ENCODE measurements around the gene COX4I1. TPM values are rescaled to one million over a fixed set of nuclear protein-coding genes. Genes with fewer than 3 reads are reported as not detected.

Gene COX4I1
- polyA plus RNA-seq, 3 donors, result 985 to 1,312 (median 1,132) TPM

- H3K4me1 ChIP-seq (ENCODE audit: control insufficient read depth in 1 of 2, insufficient read depth in 2 of 2, low read length in 2 of 2), result peaks cover 7 to 13% of the 10 kb centered on the region in 2 donors
- no peak for DNase-seq
- Mint-ChIP-seq H3K27ac (peak overlapping the region in 1 of 7 donors; percentile 21), H3K4me3 (no peak overlapping the region), H3K27me3 (ENCODE audit: low read depth in 3 of 3) (peaks cover 0 to 7% (median 0%) of the 10 kb centered on the region in 3 donors), H3K4me1 (peaks cover 20% of the 10 kb centered on the region), H3K9me3 (peaks cover 0 to 4% (median 0%) of the 10 kb centered on the region in 7 donors), H3K36me3 (peaks cover 70 to 79% of the 10 kb centered on the region in 2 donors)
- TF ChIP-seq, protein P1, sequence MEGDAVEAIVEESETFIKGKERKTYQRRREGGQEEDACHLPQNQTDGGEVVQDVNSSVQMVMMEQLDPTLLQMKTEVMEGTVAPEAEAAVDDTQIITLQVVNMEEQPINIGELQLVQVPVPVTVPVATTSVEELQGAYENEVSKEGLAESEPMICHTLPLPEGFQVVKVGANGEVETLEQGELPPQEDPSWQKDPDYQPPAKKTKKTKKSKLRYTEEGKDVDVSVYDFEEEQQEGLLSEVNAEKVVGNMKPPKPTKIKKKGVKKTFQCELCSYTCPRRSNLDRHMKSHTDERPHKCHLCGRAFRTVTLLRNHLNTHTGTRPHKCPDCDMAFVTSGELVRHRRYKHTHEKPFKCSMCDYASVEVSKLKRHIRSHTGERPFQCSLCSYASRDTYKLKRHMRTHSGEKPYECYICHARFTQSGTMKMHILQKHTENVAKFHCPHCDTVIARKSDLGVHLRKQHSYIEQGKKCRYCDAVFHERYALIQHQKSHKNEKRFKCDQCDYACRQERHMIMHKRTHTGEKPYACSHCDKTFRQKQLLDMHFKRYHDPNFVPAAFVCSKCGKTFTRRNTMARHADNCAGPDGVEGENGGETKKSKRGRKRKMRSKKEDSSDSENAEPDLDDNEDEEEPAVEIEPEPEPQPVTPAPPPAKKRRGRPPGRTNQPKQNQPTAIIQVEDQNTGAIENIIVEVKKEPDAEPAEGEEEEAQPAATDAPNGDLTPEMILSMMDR (IDR thresholded peaks at IDR 0.05), result no peak
- intact Hi-C loops (cut with micrococcal nuclease), result no loop called here
- H3K27me3 ChIP-seq (ENCODE audit: control insufficient read depth in 2 of 2, insufficient read depth in 2 of 2, low read length in 2 of 2), result no peaks in the 10 kb centered on the region
- peaks cover 58 to 69% of the 10 kb centered on the region in 2 donors for H3K36me3 ChIP-seq (replicated peaks in 1 of 2; ENCODE audit: control insufficient read depth in 1 of 2, insufficient read depth in 2 of 2, low read length in 2 of 2)
- no CpG with 5 or more reads among the region's 5 CpGs for WGBS (ENCODE audit: insufficient coverage)
- no peak overlapping the region for H3K27ac ChIP-seq (ENCODE audit: low read depth in 1 of 2, low read length in 2 of 2)
- H3K4me2 ChIP-seq (replicated peaks; ENCODE audit: extremely low read depth, low read length, poor library complexity, severe bottlenecking), result no peak overlapping the region
- no peaks in the 10 kb centered on the region for H3K9me3 ChIP-seq (replicated peaks in 1 of 2; ENCODE audit: control insufficient read depth in 1 of 2, insufficient read depth in 1 of 2, low read length in 2 of 2)
- no peak overlapping the region for H3K4me3 ChIP-seq (replicated peaks in 1 of 3; ENCODE audit: low read depth in 2 of 3, low read length in 3 of 3)
- peaks cover 95% of the 10 kb centered on the region for H3K79me2 ChIP-seq (ENCODE audit: insufficient read depth, low read length)
- peaks cover 98% of the 10 kb centered on the region for H4K20me1 ChIP-seq (ENCODE audit: insufficient read depth, low read length)
- H3K9ac ChIP-seq (ENCODE audit: insufficient read depth, low read length, poor library complexity, severe bottlenecking), result no peak overlapping the region
- no peak overlapping the region for H2AFZ ChIP-seq (ENCODE audit: insufficient read depth, low read depth, low read length, poor library complexity, severe bottlenecking)
Observed at GRCh38 chr16:85793662-85794298, 5.7 kb upstream of the COX4I1 start.

DNA sequence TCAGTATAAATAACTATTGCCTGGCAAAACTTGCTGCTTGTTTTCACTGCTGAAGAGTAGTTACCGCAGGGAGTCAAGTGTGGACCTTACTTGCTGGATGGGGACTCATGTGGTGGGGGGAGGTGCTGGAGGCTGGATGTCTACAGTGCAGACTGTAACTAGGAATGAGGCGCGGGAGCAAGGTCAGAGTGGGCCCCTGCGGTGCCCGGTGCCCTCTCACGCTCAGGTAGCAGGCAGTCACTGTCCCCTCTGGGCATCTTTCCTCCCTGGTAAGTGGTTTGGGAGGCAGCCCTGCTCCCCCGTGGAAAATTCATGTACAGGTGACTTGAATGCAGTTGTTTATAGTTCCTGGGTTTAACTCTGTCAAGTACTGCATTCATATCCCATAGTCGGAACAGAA lies 4.8 kb upstream of the COX4I1 start:
- intact Hi-C loops (cut with micrococcal nuclease), result no loop called here
- Mint-ChIP-seq H3K4me1 (peaks cover 22% of the 10 kb centered on the region), H3K36me3 (peaks cover 66 to 70% of the 10 kb centered on the region in 2 donors), H3K27ac (no peak overlapping the region), H3K9me3 (peaks cover 0 to 4% (median 0%) of the 10 kb centered on the region in 7 donors), H3K27me3 (ENCODE audit: low read depth in 3 of 3) (peaks cover 0 to 7% (median 0%) of the 10 kb centered on the region in 3 donors), H3K4me3 (no peak overlapping the region)
- Histone ChIP-seq H3K27ac (ENCODE audit: low read depth in 1 of 2, low read length in 2 of 2) (no peak overlapping the region), H3K79me2 (ENCODE audit: insufficient read depth, low read length) (peaks cover 95% of the 10 kb centered on the region), H3K4me2 (replicated peaks; ENCODE audit: extremely low read depth, low read length, poor library complexity, severe bottlenecking) (no peak overlapping the region), H3K36me3 (replicated peaks in 1 of 2; ENCODE audit: control insufficient read depth in 1 of 2, insufficient read depth in 2 of 2, low read length in 2 of 2) (peaks cover 54 to 65% of the 10 kb centered on the region in 2 donors), H3K4me1 (ENCODE audit: control insufficient read depth in 1 of 2, insufficient read depth in 2 of 2, low read length in 2 of 2) (peaks cover 9 to 15% of the 10 kb centered on the region in 2 donors), H3K9me3 (replicated peaks in 1 of 2; ENCODE audit: control insufficient read depth in 1 of 2, insufficient read depth in 1 of 2, low read length in 2 of 2) (no peaks in the 10 kb centered on the region), H3K4me3 (replicated peaks in 1 of 3; ENCODE audit: low read depth in 2 of 3, low read length in 3 of 3) (no peak overlapping the region), H4K20me1 (ENCODE audit: insufficient read depth, low read length) (peaks cover 92% of the 10 kb centered on the region), H2AFZ (ENCODE audit: insufficient read depth, low read depth, low read length, poor library complexity, severe bottlenecking) (no peak overlapping the region), H3K27me3 (ENCODE audit: control insufficient read depth in 2 of 2, insufficient read depth in 2 of 2, low read length in 2 of 2) (no peaks in the 10 kb centered on the region), H3K9ac (ENCODE audit: insufficient read depth, low read length, poor library complexity, severe bottlenecking) (no peak overlapping the region)
- TF ChIP-seq, protein P1 (IDR thresholded peaks at IDR 0.05), result no peak
- WGBS (ENCODE audit: insufficient coverage), result 83% methylated on average over 4 of the region's 8 CpGs
- DNase-seq, result no peak

Measured in CD14-positive monocyte (primary cell).